Left ventricle myocardium inferior (tissue), 1 donor: Measurements from ENCODE around the gene KIF9. TPM values are rescaled to one million over a fixed set of nuclear protein-coding genes. Genes with fewer than 3 reads are reported as not detected.

ENCODE experiments used
- DNase-seq: peaks from one replicate; pipeline ENCODE4 v3.0.0-alpha.2; 2020
- H3K27ac ChIP-seq: fragments of 200-600 bp; replicated peaks from 2 replicates; pipeline ENCODE4 v1.8.0; 2021
- H3K27me3 ChIP-seq: fragments of 200-600 bp; 2 replicates; pipeline ENCODE4 v1.8.0; 2021; ENCODE audit warnings: low read depth
- H3K36me3 ChIP-seq: fragments of 200-600 bp; 2 replicates; pipeline ENCODE4 v1.8.0; 2021
- H3K4me1 ChIP-seq: fragments of 200-600 bp; 2 replicates; pipeline ENCODE4 v1.8.0; 2021
- H3K4me3 ChIP-seq: fragments of 200-600 bp; 2 replicates; pipeline ENCODE4 v1.8.0; 2021; ENCODE audit warnings: mild to moderate bottlenecking, moderate library complexity
- H3K9me3 ChIP-seq: fragments of 200-600 bp; replicated peaks from 2 replicates; pipeline ENCODE4 v1.8.0; 2021
- CTCF ChIP-seq: fragments of 200-600 bp; IDR thresholded peaks from 2 replicates; pipeline ENCODE4 v1.8.0; 2021; ENCODE audit warnings: antibody characterized with exemption, mild to moderate bottlenecking, borderline replicate concordance
- intact Hi-C: fragments of 100-400 bp; cut with micrococcal nuclease; formaldehyde crosslinking; loops from one replicate; pipeline ENCODE4 v1.11.0; 2022
- total RNA-seq: library from RNA; stranded (reverse); fragmentation: NEBNext Ultra II Directional; extraction: Animal tissue kit (Norgen Biotek cat#: 25700); gene quantifications from one replicate; pipeline ENCODE4 v1.2.1, GENCODE V29; 2021
- donor health status: DM: no; HTN: yes; CAD: no; lungs with severe emphysema.

KIF9 gene
- total RNA-seq, 1 donor from 2014 or later, result 13.5 TPM

DNA sequence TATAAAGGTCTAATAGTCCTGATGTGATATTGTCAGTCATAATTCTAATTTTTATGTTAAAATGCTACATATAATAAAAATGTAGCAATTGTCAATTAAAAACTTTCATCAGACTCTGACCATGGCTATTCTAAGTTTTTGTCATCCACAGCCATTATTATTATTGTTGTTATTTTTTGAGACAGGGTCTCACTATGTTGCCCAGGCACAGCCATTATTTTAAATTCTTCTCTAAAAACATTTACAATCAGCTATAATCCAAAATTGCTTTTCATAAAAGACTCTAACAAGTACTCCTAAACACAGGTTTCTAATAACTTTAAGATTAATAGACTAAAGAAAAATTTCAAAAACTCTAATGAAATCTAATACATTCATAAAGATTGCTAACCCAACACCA, 77.7 kb downstream of the KIF9 start:
- Histone ChIP-seq H3K4me1 (no peaks in the 10 kb centered on the region), H3K27ac (no peak overlapping the region), H3K36me3 (peaks cover 8% of the 10 kb centered on the region), H3K4me3 (no peak overlapping the region), H3K27me3 (no peaks in the 10 kb centered on the region), H3K9me3 (no peaks in the 10 kb centered on the region)
- no peak for TF ChIP-seq CTCF
- intact Hi-C loops, result no loop called here
- DNase-seq, result no peak

DNA sequence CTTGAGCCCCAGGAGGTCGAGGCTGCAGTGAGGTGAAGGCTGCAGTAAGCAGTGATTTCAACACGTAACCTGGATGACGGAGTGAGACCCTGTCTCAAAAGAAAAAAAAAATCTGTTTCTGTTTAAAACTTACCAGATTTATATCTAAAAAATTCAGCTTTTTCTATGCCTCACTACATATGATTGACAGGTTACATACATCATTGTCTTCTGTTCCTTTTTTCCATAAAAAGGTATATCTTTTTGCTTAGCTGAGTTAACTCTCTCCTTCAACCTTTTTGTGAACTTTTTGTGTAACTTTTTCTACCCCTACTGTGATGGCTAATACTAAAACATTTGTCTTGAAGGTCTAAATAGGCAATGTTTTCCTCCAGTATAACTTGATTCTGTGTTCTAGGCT, 80.1 kb downstream of the KIF9 start:
- Histone ChIP-seq H3K4me3 (no peak overlapping the region), H3K27ac (no peak overlapping the region), H3K36me3 (peaks cover 8% of the 10 kb centered on the region), H3K9me3 (no peaks in the 10 kb centered on the region), H3K27me3 (no peaks in the 10 kb centered on the region), H3K4me1 (no peaks in the 10 kb centered on the region)
- intact Hi-C loops, result no loop called here
- TF ChIP-seq CTCF, result no peak
- DNase-seq, result no peak

DNA sequence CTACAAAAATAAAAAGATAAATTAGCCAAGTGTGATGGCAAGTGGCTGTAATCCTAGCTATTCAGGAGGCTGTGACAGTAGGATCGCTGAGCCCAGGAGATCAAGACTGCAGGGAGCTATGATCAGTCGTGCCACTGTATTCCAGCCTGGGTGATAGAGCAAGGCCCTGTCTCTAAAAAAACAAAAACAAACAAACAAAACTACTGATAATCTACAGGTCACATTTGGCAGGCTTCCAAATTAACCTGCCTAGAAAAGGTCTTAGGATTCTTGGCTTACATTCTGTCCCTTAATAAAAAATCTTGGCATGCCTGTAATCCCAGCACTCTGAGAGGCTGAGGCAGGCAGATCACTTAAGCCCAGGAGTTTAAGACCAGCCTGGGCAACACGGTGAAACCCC, 85.3 kb downstream of the KIF9 start:
- no peaks in the 10 kb centered on the region for H3K36me3 ChIP-seq
- H3K4me3 ChIP-seq, result no peak overlapping the region
- no peak for TF ChIP-seq CTCF
- intact Hi-C loops, result no loop called here
- H3K4me1 ChIP-seq, result no peaks in the 10 kb centered on the region
- no peak overlapping the region for H3K27ac ChIP-seq
- H3K9me3 ChIP-seq, result no peaks in the 10 kb centered on the region
- no peaks in the 10 kb centered on the region for H3K27me3 ChIP-seq
- no peak for DNase-seq

- H3K36me3 ChIP-seq, result no peaks in the 10 kb centered on the region
- H3K27ac ChIP-seq, result no peak overlapping the region
- no peaks in the 10 kb centered on the region for H3K9me3 ChIP-seq
- no peaks in the 10 kb centered on the region for H3K27me3 ChIP-seq
- DNase-seq, result no peak
- H3K4me3 ChIP-seq, result no peak overlapping the region
- intact Hi-C loops, result no loop called here
- no peaks in the 10 kb centered on the region for H3K4me1 ChIP-seq
- no peak for TF ChIP-seq CTCF
These were observed 87.6 kb downstream of the KIF9 start for GRCh38 chr3:47194994-47195393.

- DNase-seq, result no peak
- TF ChIP-seq CTCF, result no peak
- intact Hi-C loops, result no loop called here
These were observed 88.4 kb downstream of the KIF9 start for GRCh38 chr3:47193871-47194859.

More at GRCh38 chr3:47193871-47194859, 88.4 kb downstream of the KIF9 start:
- no peak overlapping the region for H3K27ac ChIP-seq
- H3K4me3 ChIP-seq, result no peak overlapping the region
- H3K27me3 ChIP-seq, result no peaks in the 10 kb centered on the region
- no peaks in the 10 kb centered on the region for H3K9me3 ChIP-seq
- no peaks in the 10 kb centered on the region for H3K4me1 ChIP-seq
- H3K36me3 ChIP-seq, result no peaks in the 10 kb centered on the region
